Measurements from ENCODE around the gene LRRK1. TPM values are rescaled to one million over a fixed set of nuclear protein-coding genes. Genes with fewer than 3 reads are reported as not detected.

Gene LRRK1
- total RNA-seq, 3 donors from 2014 or later (not counting 1 experiment from before 2014, with no cell fraction given) = 1.2 to 5.5 (median 3.2) TPM

- 86% methylated on average over 22 of the region's 23 CpGs for WGBS (ENCODE audit: insufficient coverage)
- Histone ChIP-seq H3K27ac (ENCODE audit: low read length) (no peak overlapping the region), H3K9me3 (ENCODE audit: control insufficient read depth, insufficient read depth, low read length) (no peaks in the 10 kb centered on the region), H3K4me1 (ENCODE audit: control insufficient read depth, insufficient read depth, low read length) (peaks cover 1% of the 10 kb centered on the region), H3K4me3 (ENCODE audit: low read length) (no peak overlapping the region), H3K27me3 (ENCODE audit: control insufficient read depth, insufficient read depth, low read length) (no peaks in the 10 kb centered on the region), H3K36me3 (ENCODE audit: control insufficient read depth, insufficient read depth, low read length) (no peaks in the 10 kb centered on the region)
- Mint-ChIP-seq H3K9me3 (no peaks in the 10 kb centered on the region), H3K4me3 (no peak overlapping the region), H3K36me3 (no peaks in the 10 kb centered on the region), H3K27me3 (ENCODE audit: low read depth in 2 of 2) (peaks cover 0 to 3% of the 10 kb centered on the region in 2 donors), H3K4me1 (no peaks in the 10 kb centered on the region), H3K27ac (no peak overlapping the region)
- no peak for DNase-seq
- intact Hi-C loops (cut with micrococcal nuclease) = no loop called here
- no peak for TF ChIP-seq CTCF (IDR thresholded peaks at IDR 0.05)
- ATAC-seq = no peak
Measured at GRCh38 chr15:101110681-101111569, 191.8 kb downstream of the LRRK1 start.

- Histone ChIP-seq H3K36me3 (ENCODE audit: control insufficient read depth, insufficient read depth, low read length) (no peaks in the 10 kb centered on the region), H3K4me3 (ENCODE audit: low read length) (no peak overlapping the region), H3K27ac (ENCODE audit: low read length) (no peak overlapping the region), H3K9me3 (ENCODE audit: control insufficient read depth, insufficient read depth, low read length) (no peaks in the 10 kb centered on the region), H3K4me1 (ENCODE audit: control insufficient read depth, insufficient read depth, low read length) (peaks cover 6% of the 10 kb centered on the region), H3K27me3 (ENCODE audit: control insufficient read depth, insufficient read depth, low read length) (no peaks in the 10 kb centered on the region)
- Mint-ChIP-seq H3K4me1 (no peaks in the 10 kb centered on the region), H3K36me3 (no peaks in the 10 kb centered on the region), H3K4me3 (no peak overlapping the region), H3K9me3 (no peaks in the 10 kb centered on the region), H3K27me3 (ENCODE audit: low read depth in 2 of 2) (peaks cover 0 to 6% of the 10 kb centered on the region in 2 donors), H3K27ac (no peak overlapping the region)
- intact Hi-C loops (cut with micrococcal nuclease) = no loop called here
- ATAC-seq (no peak), DNase-seq (no peak)
- no peak for TF ChIP-seq CTCF (IDR thresholded peaks at IDR 0.05)
- 72% methylated on average over 16 of the region's 16 CpGs for WGBS (ENCODE audit: insufficient coverage)
Measured at GRCh38 chr15:101111570-101112262, 192.6 kb downstream of the LRRK1 start.

GRCh38 chr15:101112336-101113113 is 193.4 kb downstream of the LRRK1 start:
- no peak overlapping the region for H3K27ac Mint-ChIP-seq
- intact Hi-C loops (cut with micrococcal nuclease) = no loop called here
- no peaks in the 10 kb centered on the region for H3K4me1 Mint-ChIP-seq
- Histone ChIP-seq H3K4me1 (ENCODE audit: control insufficient read depth, insufficient read depth, low read length) (peaks cover 6% of the 10 kb centered on the region), H3K27me3 (ENCODE audit: control insufficient read depth, insufficient read depth, low read length) (no peaks in the 10 kb centered on the region), H3K9me3 (ENCODE audit: control insufficient read depth, insufficient read depth, low read length) (no peaks in the 10 kb centered on the region), H3K36me3 (ENCODE audit: control insufficient read depth, insufficient read depth, low read length) (no peaks in the 10 kb centered on the region), H3K27ac (ENCODE audit: low read length) (no peak overlapping the region), H3K4me3 (ENCODE audit: low read length) (no peak overlapping the region)
- ATAC-seq = no peak
- 80% methylated on average over 16 of the region's 16 CpGs for WGBS (ENCODE audit: insufficient coverage)
- TF ChIP-seq CTCF (IDR thresholded peaks at IDR 0.05) = no peak
- H3K9me3 Mint-ChIP-seq = no peaks in the 10 kb centered on the region
- H3K36me3 Mint-ChIP-seq = no peaks in the 10 kb centered on the region
- H3K4me3 Mint-ChIP-seq = no peak overlapping the region
- DNase-seq = no peak
- H3K27me3 Mint-ChIP-seq (ENCODE audit: low read depth in 2 of 2) = peaks cover 0 to 6% of the 10 kb centered on the region in 2 donors

Measured in natural killer cell (primary cell).